ENCODE measurements around the gene FGF2.
"Not testable (repeated sequence)": the region's sequence is repeated elsewhere in the genome, so short reads cannot be mapped to it uniquely, and the experiment has no call there.

FGF2 gene

DNA sequence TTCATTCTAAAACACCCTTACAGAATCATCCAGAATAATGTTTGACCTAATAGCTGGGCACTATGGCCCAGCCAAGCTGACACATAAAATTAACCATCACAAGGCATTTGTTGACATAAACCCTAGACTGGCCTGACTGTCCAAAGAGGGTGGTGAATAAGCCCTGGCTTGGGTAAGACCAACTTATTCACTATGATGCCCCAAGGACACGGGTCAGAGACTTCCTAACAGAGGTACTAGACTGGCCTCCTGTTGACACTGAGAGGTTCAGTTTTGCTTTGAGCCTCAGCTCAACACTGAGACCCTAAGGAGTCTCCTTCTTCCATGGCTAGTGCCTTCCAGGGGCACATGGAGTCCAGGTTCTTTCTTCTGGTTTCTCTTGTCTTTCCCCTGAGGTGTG is 21.3 kb downstream of the FGF2 start:
- DNase-seq (ENCODE audit: low read depth) = no peak

DNA sequence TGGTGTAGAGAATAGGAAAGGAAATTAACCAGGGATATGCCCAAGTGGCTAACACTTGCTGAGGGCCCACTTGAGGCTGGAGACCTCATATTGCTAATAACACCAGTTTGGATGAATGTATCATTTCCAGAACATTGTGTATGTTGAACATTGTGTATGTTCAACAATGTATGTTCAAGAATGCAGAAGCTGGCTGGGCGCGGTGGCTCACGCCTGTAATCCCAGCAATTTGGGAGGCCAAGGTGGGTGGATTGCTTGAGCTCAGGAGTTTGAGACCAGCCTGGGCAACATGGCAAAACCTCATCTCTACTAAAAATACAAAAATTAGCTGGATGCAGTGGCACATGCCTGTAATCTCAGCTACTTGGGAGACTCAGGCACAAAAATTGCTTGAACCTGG is 23.2 kb downstream of the FGF2 start:
- DNase-seq (ENCODE audit: low read depth) = not testable (repeated sequence)

DNA sequence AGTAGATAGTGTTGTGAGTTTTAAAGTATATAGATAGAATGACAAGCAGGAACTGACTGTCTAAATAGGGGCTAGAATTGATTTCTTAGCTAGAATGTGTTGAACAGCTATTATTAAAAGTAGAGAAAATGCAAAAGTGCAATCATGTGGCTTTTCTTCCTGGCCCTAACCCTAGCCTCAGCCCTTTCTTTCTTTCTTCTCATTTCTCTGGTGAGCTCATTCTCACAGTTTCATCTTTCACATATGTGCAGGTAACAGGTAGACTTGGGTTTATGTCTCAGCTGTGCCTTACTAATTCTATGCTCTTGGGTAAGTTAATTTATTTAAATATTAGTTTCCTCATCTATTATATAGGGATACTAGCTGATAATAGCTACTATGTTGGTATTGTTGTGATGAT is 24.9 kb downstream of the FGF2 start:
- DNase-seq (ENCODE audit: low read depth) = no peak

- no peak for DNase-seq (ENCODE audit: low read depth)
Observed at GRCh38 chr4:122854447-122855352, 28.1 kb downstream of the FGF2 start.

DNA sequence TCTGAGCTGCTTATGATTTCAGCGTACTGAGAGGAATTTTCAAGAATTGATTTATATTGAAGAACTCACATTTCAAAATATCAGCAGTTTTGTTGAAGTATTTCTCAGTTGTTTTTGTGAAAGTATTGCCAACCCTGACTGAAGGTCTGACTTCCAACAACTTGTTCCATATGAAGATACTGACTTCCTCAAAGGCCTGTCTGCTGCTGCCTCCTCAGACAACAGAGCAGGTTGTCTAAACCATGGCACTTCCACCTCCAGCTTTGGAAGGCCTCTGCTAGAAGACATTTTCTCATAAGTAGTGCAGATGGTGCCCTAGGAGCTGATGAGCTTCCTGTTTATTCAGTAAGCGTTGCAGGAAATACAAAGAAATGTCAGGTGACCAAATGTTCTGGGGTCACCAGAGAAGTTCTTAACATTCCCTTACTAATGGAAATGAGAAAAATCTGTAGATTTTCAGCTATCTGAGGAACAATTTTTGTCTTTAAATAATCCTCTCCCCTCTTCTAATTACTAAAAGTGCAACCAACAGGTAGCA is 28.8 kb downstream of the FGF2 start:
- DNase-seq (ENCODE audit: low read depth) = no peak

GRCh38 chr4:122857160-122857559 is 30.5 kb downstream of the FGF2 start:
- DNase-seq (ENCODE audit: low read depth) = no peak

DNA sequence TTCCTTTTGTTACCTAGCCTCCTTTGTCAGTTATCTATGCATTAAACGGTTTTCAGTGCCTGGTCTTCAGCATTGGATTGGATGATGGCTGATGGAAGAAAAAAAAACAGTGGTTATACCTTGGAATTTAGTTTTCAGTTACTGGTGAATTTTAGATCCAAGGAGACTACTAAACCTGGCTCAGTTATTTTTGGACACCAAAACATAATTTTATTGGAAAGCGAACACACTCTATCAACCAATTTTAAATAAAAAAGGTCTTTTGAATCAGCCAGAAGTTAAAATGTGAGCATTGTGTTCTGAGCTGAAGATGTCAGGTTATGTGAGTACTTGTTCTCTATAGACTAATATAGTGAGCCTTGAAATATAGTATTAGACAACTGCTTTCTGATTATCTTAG is 32.1 kb downstream of the FGF2 start:
- no peak for DNase-seq (ENCODE audit: low read depth)

DNA sequence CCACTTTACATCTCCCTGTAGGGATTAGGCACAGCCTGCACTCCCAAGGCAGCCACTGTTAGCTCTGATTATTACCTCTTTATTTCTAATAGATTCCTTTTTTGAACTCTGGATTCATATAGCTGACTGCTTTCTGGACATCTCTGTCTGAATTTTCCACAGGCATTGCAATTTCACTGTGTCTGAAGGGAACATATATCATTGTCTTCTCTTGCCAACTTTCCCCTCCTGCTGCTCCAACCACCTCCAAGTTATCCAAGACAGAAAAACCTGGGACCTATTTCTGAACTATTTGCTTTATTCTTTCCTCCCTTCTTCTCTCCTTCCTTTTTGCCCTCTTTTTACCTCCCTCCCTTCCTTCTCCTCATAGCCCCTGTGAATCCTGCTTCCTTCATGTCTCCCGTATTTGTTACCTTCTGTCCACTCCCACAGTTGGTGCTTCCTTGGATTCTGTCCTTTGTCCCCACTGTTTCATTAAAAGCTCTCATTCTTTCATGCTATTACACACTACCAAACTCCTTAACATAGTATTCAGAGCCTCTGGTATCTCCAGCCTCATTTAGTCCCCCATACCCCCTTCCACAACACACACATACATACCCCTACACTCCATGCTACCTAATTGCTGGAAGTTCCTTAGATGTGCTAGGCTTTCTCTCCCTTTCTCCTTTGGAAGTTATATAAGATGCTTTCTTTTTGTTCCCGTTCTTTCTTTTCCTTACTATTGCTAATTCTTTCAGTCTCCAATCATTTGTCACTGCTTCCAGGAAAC is 34.7 kb downstream of the FGF2 start:
- DNase-seq (ENCODE audit: low read depth) = no peak

DNA sequence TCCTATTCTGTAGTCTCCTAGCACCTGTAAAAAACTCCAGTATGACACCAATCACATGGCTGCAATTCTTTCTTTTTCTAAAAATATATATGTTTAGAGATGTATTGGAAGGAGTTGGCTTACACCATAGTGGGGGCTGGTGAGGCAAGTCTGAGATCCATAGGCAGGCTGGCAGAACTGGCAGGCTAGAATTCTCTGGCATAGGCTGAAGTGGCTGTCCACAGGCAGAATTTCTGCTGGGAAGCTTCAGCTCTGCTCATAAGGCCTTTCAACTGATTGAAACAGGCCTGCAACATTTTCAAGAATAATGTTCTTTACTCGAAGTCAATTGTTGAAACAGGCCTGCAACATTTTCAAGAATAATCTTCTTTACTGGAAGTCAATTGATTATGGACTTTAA is 37.0 kb downstream of the FGF2 start:
- DNase-seq (ENCODE audit: low read depth) = no peak

DNA sequence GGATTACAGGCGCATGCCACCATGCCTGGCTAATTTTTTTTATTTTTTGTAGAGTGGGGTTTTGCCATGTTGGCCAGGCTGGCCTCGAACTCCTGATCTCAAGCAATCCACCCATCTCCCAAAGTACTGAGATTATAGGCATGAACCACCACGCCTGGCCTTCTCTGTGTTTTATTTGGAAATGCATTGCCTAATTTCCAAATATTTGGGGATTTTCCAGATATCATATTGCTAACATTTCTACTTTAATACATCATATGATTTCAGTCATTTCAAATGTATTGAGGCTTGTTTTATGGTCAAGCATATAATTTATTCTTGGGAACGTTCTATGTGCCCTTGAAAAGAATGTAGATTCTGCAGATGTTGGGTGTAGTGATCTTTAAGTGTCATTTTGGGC is 38.8 kb downstream of the FGF2 start:
- DNase-seq (ENCODE audit: low read depth) = no peak

DNA sequence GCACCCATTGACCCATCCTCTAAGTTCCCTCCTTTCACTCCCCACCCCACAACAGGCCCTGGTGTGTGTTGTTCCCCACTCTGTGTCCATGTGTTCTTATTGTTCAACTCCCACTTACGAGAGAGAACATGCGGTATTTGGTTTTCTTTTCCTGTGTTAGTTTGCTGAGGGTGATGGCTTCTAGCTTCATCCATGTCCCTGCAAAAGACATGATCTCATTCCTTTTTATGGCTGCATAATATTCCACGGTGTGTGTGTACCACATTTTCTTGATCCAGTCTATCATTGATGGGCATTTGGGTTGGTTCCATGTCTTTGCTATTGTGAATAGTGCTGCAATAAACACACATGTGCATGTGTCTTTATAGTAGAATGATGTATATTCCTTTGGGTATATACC is 41.6 kb downstream of the FGF2 start:
- DNase-seq (ENCODE audit: low read depth) = not testable (repeated sequence)

GRCh38 chr4:122873146-122873545 is 46.5 kb downstream of the FGF2 start:
- DNase-seq (ENCODE audit: low read depth) = peak; percentile 34

GRCh38 chr4:122873821-122874593 is 47.4 kb downstream of the FGF2 start:
- peak; percentile 90 for DNase-seq (ENCODE audit: low read depth)

- DNase-seq (ENCODE audit: low read depth) = no peak
Observed at GRCh38 chr4:122875949-122876348, 49.3 kb downstream of the FGF2 start.

GRCh38 chr4:122876456-122876855 is 49.8 kb downstream of the FGF2 start:
- DNase-seq (ENCODE audit: low read depth) = no peak

DNA sequence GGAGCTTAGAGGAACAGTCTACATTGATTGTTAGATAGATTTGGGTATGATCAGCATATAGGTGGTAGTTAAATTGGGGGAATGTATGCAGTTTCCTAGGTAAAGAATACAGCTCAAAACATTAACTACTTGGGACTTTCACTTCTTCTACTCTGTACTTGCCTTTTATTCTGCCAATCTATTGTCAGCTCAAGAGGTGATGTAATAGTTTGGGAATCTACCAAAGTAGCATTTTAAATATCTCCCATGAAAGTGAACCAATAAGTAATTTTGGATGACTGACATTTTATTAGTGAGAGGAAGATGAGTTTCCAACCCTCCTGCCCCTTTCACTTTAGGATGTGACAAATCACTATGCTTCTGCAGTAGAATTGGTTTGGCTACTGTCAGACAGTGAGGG is 52.4 kb downstream of the FGF2 start:
- no peak for DNase-seq (ENCODE audit: low read depth)

DNA sequence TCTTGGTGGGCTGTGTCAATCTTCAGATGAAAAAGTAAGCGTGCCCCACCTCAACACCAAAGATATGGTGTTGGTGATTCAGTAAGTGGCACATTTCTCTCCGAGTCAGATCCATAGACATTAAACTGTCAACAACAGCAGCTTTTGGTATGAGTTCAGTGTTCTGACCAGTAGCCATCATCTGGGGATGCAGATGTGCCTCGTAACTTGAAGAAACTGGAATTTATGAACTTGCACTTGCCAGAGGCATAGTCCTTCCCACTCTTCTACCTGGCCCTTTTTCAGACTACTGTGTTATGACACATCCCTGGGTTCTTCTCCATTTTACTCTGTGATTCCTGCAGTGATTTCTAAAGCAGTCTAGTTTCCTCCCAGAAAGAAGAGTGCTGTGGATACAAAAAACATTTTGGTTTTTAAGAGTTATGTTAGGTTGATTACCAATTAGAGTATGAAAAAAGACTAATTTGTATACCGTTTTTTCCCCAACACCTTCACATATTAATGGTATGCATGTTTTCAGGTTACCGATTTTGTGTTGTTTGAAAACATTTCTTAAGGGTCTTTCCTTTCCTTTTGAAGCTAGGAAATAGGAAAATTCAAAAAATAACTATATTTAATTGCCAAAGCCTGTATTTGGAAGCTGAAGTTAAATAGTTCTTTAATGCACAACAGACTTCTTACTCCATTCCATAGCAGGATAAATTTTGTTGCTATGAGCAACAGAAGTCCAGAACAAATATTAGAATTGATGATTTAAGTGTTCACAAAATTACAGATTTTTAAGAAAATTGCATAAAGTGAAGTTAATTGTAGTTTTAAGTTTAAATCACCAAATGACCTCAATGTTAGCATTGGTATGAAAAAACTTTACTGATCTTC is 56.5 kb downstream of the FGF2 start:
- no peak for DNase-seq (ENCODE audit: low read depth)

- DNase-seq (ENCODE audit: low read depth) = no peak
Observed at GRCh38 chr4:122884499-122884898, 57.9 kb downstream of the FGF2 start.

DNA sequence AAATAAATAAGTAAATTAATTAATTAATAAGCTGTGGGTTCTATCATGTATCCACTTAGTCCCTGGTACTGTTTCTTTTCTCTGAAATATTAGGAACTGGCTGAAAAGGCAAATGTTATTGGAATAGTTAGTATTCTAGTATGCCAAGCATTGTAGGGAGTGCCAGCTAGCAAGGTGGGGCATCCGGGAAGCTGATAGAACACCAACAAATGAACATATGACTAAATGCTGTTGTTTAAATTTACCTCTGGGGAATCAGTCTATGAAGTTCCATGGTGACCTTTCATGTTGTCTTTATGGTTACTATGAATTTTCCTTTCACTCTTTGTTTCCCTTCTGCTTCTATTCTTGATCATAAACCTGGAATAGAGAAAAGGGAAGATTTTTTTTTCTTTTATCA is 63.1 kb downstream of the FGF2 start:
- no peak for DNase-seq (ENCODE audit: low read depth)

DNA sequence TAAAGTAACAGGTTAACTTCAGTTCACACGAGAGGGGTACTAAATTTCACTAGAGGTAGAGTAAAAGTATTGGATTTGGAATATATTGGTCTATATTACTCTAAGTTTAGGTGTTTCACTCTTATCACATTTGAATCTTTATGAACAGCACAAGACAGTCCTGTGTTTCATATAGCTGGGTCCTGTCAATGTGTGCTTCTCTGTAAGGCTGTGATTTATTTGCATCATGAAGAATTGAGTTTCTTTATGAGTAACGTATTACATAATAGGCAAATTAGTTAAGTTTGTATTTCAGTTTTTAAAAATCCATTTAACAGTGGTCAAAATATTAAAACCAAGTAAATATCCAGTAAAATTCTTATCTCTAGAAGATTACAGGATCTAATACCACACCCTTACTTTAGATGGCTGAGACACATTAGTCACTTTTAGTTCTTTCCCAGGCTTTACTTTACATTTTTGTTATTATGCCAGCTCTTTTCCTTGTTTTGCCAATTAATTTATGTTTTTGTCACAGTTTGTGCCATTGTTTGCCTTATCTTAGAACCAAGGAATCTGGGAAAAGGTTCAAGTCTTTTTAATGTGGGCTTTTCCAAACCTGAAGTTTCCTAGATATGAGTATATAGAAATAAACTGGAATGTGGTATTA is 63.6 kb downstream of the FGF2 start:
- no peak for DNase-seq (ENCODE audit: low read depth)

DNA sequence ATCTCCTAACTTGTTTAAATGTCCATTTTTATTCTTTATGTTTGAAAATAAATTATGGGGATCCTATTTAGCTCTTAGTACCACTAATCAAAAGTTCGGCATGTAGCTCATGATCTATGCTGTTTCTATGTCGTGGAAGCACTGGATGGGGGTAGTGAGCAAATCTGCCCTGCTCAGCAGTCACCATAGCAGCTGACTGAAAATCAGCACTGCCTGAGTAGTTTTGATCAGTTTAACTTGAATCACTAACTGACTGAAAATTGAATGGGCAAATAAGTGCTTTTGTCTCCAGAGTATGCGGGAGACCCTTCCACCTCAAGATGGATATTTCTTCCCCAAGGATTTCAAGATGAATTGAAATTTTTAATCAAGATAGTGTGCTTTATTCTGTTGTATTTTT is 68.2 kb downstream of the FGF2 start:
- no peak for DNase-seq (ENCODE audit: low read depth)

Measured in ELR (cell line).